HEK293T (cell line): ENCODE data around the gene LMAN2L.

Experiments used
- CTCF ChIA-PET: fragments of 350-600 bp; formaldehyde crosslinking; extraction: SDS; loops from one replicate; lab custom pipeline; 2021; ENCODE audit warnings: antibody characterized with exemption, inconsistent platforms; lab: Yijun Ruan, JAX
- POLR2A ChIA-PET: fragments of 350-600 bp; formaldehyde crosslinking; extraction: SDS; loops from one replicate; lab custom pipeline; 2020; ENCODE audit warnings: antibody characterized with exemption, inconsistent platforms; lab: Yijun Ruan, JAX
- DNase-seq: peaks from one replicate; pipeline ENCODE4 v3.0.0; 2012; ENCODE audit warnings: mixed read lengths; ENCODE audit errors: extremely low spot score
- ARNT ChIP-seq: fragments of 450-650 bp; IDR thresholded peaks from 2 replicates; pipeline ENCODE4 v1.6.1; 2017; ENCODE audit warnings: mild to moderate bottlenecking
- BHLHE40 ChIP-seq: fragments of 450-650 bp; IDR thresholded peaks from 2 replicates; pipeline ENCODE4 v1.6.1; 2016; ENCODE audit warnings: mild to moderate bottlenecking, moderate library complexity, borderline replicate concordance
- CTBP1 ChIP-seq: fragments of 450-650 bp; IDR thresholded peaks from 2 replicates; pipeline ENCODE4 v1.6.1; 2016; ENCODE audit warnings: borderline replicate concordance
- ELF4 ChIP-seq: fragments of 450-650 bp; IDR thresholded peaks from 2 replicates; pipeline ENCODE4 v1.6.1; 2017; ENCODE audit warnings: antibody characterized with exemption
- FOXA1 ChIP-seq: fragments of 450-650 bp; IDR thresholded peaks from 2 replicates; pipeline ENCODE4 v1.6.1; 2016; ENCODE audit warnings: mild to moderate bottlenecking
- FOXK2 ChIP-seq: fragments of 450-650 bp; IDR thresholded peaks from 2 replicates; pipeline ENCODE4 v1.6.1; 2016; ENCODE audit warnings: mild to moderate bottlenecking
- FOXM1 ChIP-seq: fragments of 450-650 bp; IDR thresholded peaks from 2 replicates; pipeline ENCODE4 v1.6.1; 2017; ENCODE audit warnings: mild to moderate bottlenecking, borderline replicate concordance
- HDGF ChIP-seq: fragments of 450-650 bp; IDR thresholded peaks from 2 replicates; pipeline ENCODE4 v1.6.1; 2017; ENCODE audit warnings: antibody characterized with exemption, borderline replicate concordance
- L3MBTL2 ChIP-seq: fragments of 450-650 bp; conservative IDR thresholded peaks from 2 replicates; pipeline ENCODE4 v1.6.1; 2016; ENCODE audit warnings: mild to moderate bottlenecking
- LEF1 ChIP-seq: fragments of 450-650 bp; IDR thresholded peaks from 2 replicates; pipeline ENCODE4 v1.6.1; 2017; ENCODE audit warnings: mild to moderate bottlenecking, borderline replicate concordance
- NFRKB ChIP-seq: fragments of 450-650 bp; IDR thresholded peaks from 2 replicates; pipeline ENCODE4 v1.6.1; 2016; ENCODE audit warnings: mild to moderate bottlenecking, moderate library complexity
- SP1 ChIP-seq: fragments of 450-650 bp; IDR thresholded peaks from 2 replicates; pipeline ENCODE4 v1.6.1; 2017
- SUZ12 ChIP-seq: fragments of 450-650 bp; IDR thresholded peaks from 2 replicates; pipeline ENCODE4 v1.6.1; 2016; ENCODE audit warnings: mild to moderate bottlenecking
- TARDBP ChIP-seq: fragments of 450-650 bp; IDR thresholded peaks from 2 replicates; pipeline ENCODE4 v1.6.1; 2016
- ZNF384 ChIP-seq: fragments of 450-650 bp; IDR thresholded peaks from 2 replicates; pipeline ENCODE4 v1.6.1; 2016
- TF ChIP-seq, protein P1 (sequence below): fragments of 450-650 bp; IDR thresholded peaks from 2 replicates; pipeline ENCODE4 v1.6.1; 2016

The LMAN2L gene

GRCh38 chr2:96760986-96761832, 21.3 kb upstream of the LMAN2L start:
- POLR2A ChIA-PET, result interaction anchor here (0.6 to 2.5 kb wide), 13 partner anchors 9 to 123 kb away, joined by 3 to 12 read pairs (median 3); partner anchors contain the start of genes ANKRD39, KANSL3 and LMAN2L
- no peak for TF ChIP-seq LEF1
- no peak for TF ChIP-seq CTBP1
- peak; percentile 91 for TF ChIP-seq FOXM1
- no peak for TF ChIP-seq SUZ12
- TF ChIP-seq, protein P1, sequence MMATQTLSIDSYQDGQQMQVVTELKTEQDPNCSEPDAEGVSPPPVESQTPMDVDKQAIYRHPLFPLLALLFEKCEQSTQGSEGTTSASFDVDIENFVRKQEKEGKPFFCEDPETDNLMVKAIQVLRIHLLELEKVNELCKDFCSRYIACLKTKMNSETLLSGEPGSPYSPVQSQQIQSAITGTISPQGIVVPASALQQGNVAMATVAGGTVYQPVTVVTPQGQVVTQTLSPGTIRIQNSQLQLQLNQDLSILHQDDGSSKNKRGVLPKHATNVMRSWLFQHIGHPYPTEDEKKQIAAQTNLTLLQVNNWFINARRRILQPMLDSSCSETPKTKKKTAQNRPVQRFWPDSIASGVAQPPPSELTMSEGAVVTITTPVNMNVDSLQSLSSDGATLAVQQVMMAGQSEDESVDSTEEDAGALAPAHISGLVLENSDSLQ, result no peak
- TF ChIP-seq L3MBTL2, result peak; percentile 51
- TF ChIP-seq FOXK2, result no peak
- TF ChIP-seq ARNT, result no peak
- no peak for TF ChIP-seq BHLHE40
- TF ChIP-seq TARDBP, result no peak
- no peak for TF ChIP-seq ELF4
- CTCF ChIA-PET, result interaction anchor here (0.6 to 4.7 kb wide), 8 partner anchors 12 to 901 kb away, joined by 3 to 29 read pairs (median 4); no protein-coding TSS in a partner anchor
- DNase-seq, result no peak

GRCh38 chr2:96760036-96760985, 20.4 kb upstream of the LMAN2L start, which contains the start of gene CNNM4:
Gene CNNM4 (plus strand): TSS chr2:96760902. CDS start chr2:96761000, 98 bp downstream.
- ChIA-PET CTCF (interaction anchor here (1.6 to 4.7 kb wide), 2 partner anchors 24 to 28 kb away, joined by 4 to 29 read pairs; no protein-coding TSS in a partner anchor), POLR2A (interaction anchor here (0.6 to 2.5 kb wide), 12 partner anchors 10 to 425 kb away, joined by 3 to 12 read pairs (median 3); partner anchors contain the start of genes ANKRD39, KANSL3, LMAN2L and NCAPH)
- TF ChIP-seq L3MBTL2, result peak; percentile 94
- no peak for TF ChIP-seq HDGF
- no peak for TF ChIP-seq ELF4
- TF ChIP-seq SUZ12, result no peak
- TF ChIP-seq ARNT, result no peak
- peak; percentile 90 for DNase-seq

- TF ChIP-seq L3MBTL2, result no peak
- TF ChIP-seq, protein P1, result no peak
- no peak for TF ChIP-seq BHLHE40
- no peak for TF ChIP-seq CTBP1
- TF ChIP-seq FOXM1, result no peak
- no peak for TF ChIP-seq HDGF
- TF ChIP-seq ELF4, result no peak
- no peak for TF ChIP-seq TARDBP
- TF ChIP-seq FOXA1, result no peak
- no peak for TF ChIP-seq SP1
- no peak for TF ChIP-seq LEF1
- TF ChIP-seq ARNT, result no peak
- POLR2A ChIA-PET, result interaction anchor here (1.4 kb wide), 1 partner anchor 424 kb away, joined by 3 read pairs; the partner anchor contains the start of gene NCAPH
- CTCF ChIA-PET, result interaction anchor here (0.9 to 1.6 kb wide), 2 partner anchors 29 to 37 kb away, joined by 4 read pairs; no protein-coding TSS in a partner anchor
- no peak for DNase-seq
Observed at GRCh38 chr2:96759548-96759947, 19.7 kb upstream of the LMAN2L start.

- TF ChIP-seq SP1, result no peak
- no peak for TF ChIP-seq NFRKB
- TF ChIP-seq L3MBTL2, result no peak
- no peak for TF ChIP-seq BHLHE40
- TF ChIP-seq, protein P1, result no peak
- TF ChIP-seq LEF1, result no peak
- no peak for TF ChIP-seq FOXA1
- no peak for TF ChIP-seq FOXM1
- TF ChIP-seq SUZ12, result no peak
- no peak for TF ChIP-seq ELF4
- no peak for TF ChIP-seq ZNF384
- no peak for TF ChIP-seq FOXK2
- TF ChIP-seq ARNT, result no peak
- TF ChIP-seq CTBP1, result no peak
- TF ChIP-seq HDGF, result no peak
- TF ChIP-seq TARDBP, result no peak
- ChIA-PET POLR2A (interaction anchor here (0.6 to 1.4 kb wide), 2 partner anchors 118 to 423 kb away, joined by 3 read pairs; partner anchors contain the start of gene NCAPH), CTCF (interaction anchor here (0.9 kb wide), 1 partner anchor 38 kb away, joined by 4 read pairs; no protein-coding TSS in a partner anchor)
- no peak for DNase-seq
Observed at GRCh38 chr2:96758987-96759386, 19.1 kb upstream of the LMAN2L start.

- no peak for DNase-seq
- CTCF ChIA-PET, result interaction anchor here (0.6 to 0.8 kb wide), 3 partner anchors 11 to 641 kb away, joined by 3 to 6 read pairs (median 5); no protein-coding TSS in a partner anchor
- POLR2A ChIA-PET, result interaction anchor here (1.4 kb wide), 1 partner anchor 12 kb away, joined by 4 read pairs; no protein-coding TSS in a partner anchor
- no peak for TF ChIP-seq ZNF384
- no peak for TF ChIP-seq FOXK2
- no peak for TF ChIP-seq BHLHE40
Observed at GRCh38 chr2:96757477-96757860, 17.6 kb upstream of the LMAN2L start.
